Uterus (tissue), 4 donors: Measurements from ENCODE around the gene SIM1. TPM values are rescaled to one million over a fixed set of nuclear protein-coding genes. Genes with fewer than 3 reads are reported as not detected.

Source experiments
- DNase-seq, 2 donors: peaks; one replicate each; pipeline ENCODE4 v3.0.0-alpha.2; 2019 to 2020
- H3K27ac ChIP-seq, 2 donors: fragments of 200-600 bp; sonication (generic); 1 replicate in 1 of 2; 2 replicates in 1 of 2; pipeline ENCODE4 v1.5.1; 2016 to 2018
- H3K27me3 ChIP-seq, 2 donors: fragments of 200-600 bp; sonication (generic); one replicate each; pipeline ENCODE4 v1.5.1; 2018 to 2019; ENCODE audit warnings: control low read depth in 1 of 2
- H3K36me3 ChIP-seq, 2 donors: fragments of 200-600 bp; sonication (generic); one replicate each; pipeline ENCODE4 v1.5.1; 2019; ENCODE audit warnings: control low read depth in 1 of 2
- H3K4me1 ChIP-seq, 2 donors: fragments of 200-600 bp; sonication (generic); one replicate each; pipeline ENCODE4 v1.5.1; 2018 to 2019; ENCODE audit warnings: control low read depth in 1 of 2
- H3K4me3 ChIP-seq, 2 donors: fragments of 200-600 bp; sonication (generic); 1 replicate in 1 of 2; 2 replicates in 1 of 2; pipeline ENCODE4 v1.5.1; 2018 to 2019; ENCODE audit warnings: mild to moderate bottlenecking in 1 of 2
- H3K9me3 ChIP-seq, 2 donors: fragments of 200-600 bp; sonication (generic); one replicate each; pipeline ENCODE4 v1.5.1; 2019; ENCODE audit warnings: control low read depth in 1 of 2
- POLR2A ChIP-seq, 2 donors: fragments of 450-650 bp; IDR thresholded peaks; one replicate each; pipeline ENCODE4 v1.6.1; 2016; ENCODE audit warnings: antibody characterized with exemption in 2 of 2, mild to moderate bottlenecking in 1 of 2, moderate library complexity in 1 of 2
- intact Hi-C: fragments of 100-400 bp; cut with DNase I; formaldehyde crosslinking; loops from one replicate; pipeline ENCODE4 v1.15.1; 2023; ENCODE audit warnings: low total_unique reads
- total RNA-seq, 4 donors: library from RNA; depleted of rRNA in 3 of 4; stranded (reverse); fragments of >200 nt in 3 of 4; gene quantifications; one replicate each; pipeline versions ENCODE4 v1.1.0 to v1.2.4, GENCODE V29; 2014 to 2023
- TF ChIP-seq, protein P1 (sequence below), 4 experiments: fragments of 200-600 bp in 2 of 4; fragments of 450-650 bp in 2 of 4; sonication (generic) in 2 of 4; IDR thresholded peaks; one replicate each; pipeline ENCODE4 v1.5.1; 2016 to 2019; ENCODE audit warnings: antibody characterized with exemption in 4 of 4, mild to moderate bottlenecking in 2 of 4, moderate library complexity in 1 of 4
- donor health status: DM: yes; HTN: yes; CAD: no.

SIM1 gene
- total RNA-seq, 4 donors from 2014 or later, result under 0.01 TPM; not detected in 3

DNA sequence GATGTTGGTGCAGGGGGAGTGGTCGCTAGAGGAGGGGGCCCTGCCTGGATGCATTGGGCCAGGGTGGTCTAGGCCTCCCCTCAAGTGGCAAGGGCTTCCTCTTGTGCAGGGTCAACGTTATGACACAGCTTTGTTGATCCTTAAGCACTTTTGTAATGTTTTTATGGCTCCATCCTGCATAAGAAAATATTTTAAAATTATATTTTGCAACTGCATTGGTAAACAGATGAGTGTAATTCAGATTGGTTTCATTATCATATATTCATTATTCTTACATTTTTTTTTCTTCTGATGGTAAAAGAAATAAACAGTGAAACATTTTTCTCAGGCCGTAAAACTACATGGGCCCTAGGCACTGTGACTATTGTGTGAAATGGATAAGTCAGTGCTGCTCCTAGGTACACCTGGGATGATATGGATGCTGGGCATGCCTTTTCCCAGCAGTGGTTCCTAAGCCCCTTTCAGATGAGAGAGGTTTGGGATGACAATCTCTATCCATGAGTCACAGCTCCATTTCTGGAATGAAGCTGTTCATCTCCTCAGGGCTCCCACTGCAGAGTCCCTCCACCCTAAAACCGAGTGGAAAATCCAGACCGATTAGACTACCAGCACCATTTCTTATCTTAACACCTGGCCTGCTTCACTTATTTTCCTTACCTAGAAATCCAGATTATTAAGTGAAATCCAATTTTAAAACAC is 5.8 kb upstream of the SIM1 start:
- TF ChIP-seq POLR2A (IDR thresholded peaks at IDR 0.05), result no peak
- TF ChIP-seq, protein P1, sequence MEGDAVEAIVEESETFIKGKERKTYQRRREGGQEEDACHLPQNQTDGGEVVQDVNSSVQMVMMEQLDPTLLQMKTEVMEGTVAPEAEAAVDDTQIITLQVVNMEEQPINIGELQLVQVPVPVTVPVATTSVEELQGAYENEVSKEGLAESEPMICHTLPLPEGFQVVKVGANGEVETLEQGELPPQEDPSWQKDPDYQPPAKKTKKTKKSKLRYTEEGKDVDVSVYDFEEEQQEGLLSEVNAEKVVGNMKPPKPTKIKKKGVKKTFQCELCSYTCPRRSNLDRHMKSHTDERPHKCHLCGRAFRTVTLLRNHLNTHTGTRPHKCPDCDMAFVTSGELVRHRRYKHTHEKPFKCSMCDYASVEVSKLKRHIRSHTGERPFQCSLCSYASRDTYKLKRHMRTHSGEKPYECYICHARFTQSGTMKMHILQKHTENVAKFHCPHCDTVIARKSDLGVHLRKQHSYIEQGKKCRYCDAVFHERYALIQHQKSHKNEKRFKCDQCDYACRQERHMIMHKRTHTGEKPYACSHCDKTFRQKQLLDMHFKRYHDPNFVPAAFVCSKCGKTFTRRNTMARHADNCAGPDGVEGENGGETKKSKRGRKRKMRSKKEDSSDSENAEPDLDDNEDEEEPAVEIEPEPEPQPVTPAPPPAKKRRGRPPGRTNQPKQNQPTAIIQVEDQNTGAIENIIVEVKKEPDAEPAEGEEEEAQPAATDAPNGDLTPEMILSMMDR (IDR thresholded peaks at IDR 0.05), result no peak
- intact Hi-C loops, result no loop called here
- peaks cover 0 to 43% of the 10 kb centered on the region in 2 donors for H3K27me3 ChIP-seq

DNA sequence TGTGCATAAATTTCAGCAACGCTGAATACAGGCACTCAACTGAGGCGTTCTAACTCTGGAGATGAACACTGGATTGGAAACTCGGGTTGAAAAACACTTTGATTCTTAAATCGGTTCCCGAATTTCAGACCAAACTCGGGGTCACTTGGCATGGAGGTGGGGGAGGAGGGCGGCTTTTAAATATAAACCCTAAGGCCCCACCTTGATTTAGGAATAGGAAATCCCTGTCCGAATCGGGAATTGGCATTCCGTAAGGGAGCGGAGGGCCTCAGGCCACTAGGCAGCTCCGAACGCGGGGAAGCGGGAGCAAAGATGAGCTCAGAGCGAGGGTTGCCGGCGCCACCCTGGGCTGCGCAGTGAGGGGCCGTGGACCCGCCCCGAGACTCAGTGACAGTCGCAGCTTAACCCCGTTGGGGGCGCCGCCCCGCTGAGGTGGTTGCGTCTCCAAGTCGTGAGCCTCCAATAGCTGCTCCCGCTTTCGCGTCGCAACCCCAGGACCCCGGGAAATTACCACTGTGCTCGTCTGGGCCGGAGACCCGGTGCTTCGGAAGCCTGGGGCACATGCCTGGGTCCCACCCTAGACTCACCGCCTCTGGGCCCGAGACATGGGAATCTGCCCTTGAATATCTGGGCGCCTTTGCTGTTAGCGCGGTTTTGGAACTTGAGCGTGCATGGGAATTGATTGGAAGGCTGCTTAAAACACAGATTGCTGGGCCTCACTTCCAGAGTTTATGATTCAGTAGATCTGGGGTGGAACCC is 4.6 kb upstream of the SIM1 start:
- intact Hi-C loops, result no loop called here
- H3K4me1 ChIP-seq, result no peaks in the 10 kb centered on the region
- TF ChIP-seq, protein P1 (IDR thresholded peaks at IDR 0.05), result no peak
- TF ChIP-seq POLR2A (IDR thresholded peaks at IDR 0.05), result no peak
- no peak overlapping the region for H3K27ac ChIP-seq
- no peaks in the 10 kb centered on the region for H3K36me3 ChIP-seq
- DNase-seq, result no peak
- peaks cover 0 to 54% of the 10 kb centered on the region in 2 donors for H3K27me3 ChIP-seq
- no peak overlapping the region for H3K4me3 ChIP-seq
- H3K9me3 ChIP-seq, result no peaks in the 10 kb centered on the region

More for the DNA sequence above, 5.8 kb upstream of the SIM1 start:
- DNase-seq, result no peak
- Histone ChIP-seq H3K4me3 (no peak overlapping the region), H3K36me3 (no peaks in the 10 kb centered on the region), H3K9me3 (no peaks in the 10 kb centered on the region), H3K4me1 (no peaks in the 10 kb centered on the region), H3K27ac (no peak overlapping the region)

DNA sequence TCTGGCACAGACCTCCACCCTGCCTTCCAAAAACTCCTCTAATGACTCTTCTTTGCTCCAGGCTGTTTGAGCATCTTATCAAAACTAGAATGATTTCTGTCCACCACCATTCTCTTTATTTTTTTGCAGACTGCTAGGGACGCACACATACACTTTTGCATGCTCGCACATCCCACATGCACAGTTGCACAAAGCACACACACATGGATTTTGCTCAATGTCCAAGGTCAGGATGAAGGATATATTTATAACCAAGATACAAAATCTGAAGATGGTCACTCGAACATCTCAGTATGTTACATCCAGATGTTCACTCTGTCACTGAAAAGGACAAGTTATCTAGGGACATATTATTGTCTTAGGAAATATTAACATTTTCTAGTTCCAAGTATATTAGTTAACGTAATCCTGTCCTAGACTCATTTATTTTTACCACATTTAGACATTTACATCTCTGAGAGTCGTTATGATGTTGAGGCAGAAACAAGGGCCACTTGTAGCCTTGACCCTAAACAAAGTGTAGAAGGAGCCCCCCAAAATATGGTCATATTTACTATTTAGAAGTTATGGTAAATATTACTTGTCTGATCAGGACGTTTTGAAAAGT is 3.4 kb upstream of the SIM1 start:
- H3K36me3 ChIP-seq, result no peaks in the 10 kb centered on the region
- no peak overlapping the region for H3K27ac ChIP-seq
- H3K4me1 ChIP-seq, result no peaks in the 10 kb centered on the region
- peaks cover 0 to 66% of the 10 kb centered on the region in 2 donors for H3K27me3 ChIP-seq
- intact Hi-C loops, result no loop called here
- TF ChIP-seq, protein P1 (IDR thresholded peaks at IDR 0.05), result no peak
- TF ChIP-seq POLR2A (IDR thresholded peaks at IDR 0.05), result no peak
- H3K4me3 ChIP-seq, result no peak overlapping the region
- DNase-seq, result no peak
- H3K9me3 ChIP-seq, result no peaks in the 10 kb centered on the region

DNA sequence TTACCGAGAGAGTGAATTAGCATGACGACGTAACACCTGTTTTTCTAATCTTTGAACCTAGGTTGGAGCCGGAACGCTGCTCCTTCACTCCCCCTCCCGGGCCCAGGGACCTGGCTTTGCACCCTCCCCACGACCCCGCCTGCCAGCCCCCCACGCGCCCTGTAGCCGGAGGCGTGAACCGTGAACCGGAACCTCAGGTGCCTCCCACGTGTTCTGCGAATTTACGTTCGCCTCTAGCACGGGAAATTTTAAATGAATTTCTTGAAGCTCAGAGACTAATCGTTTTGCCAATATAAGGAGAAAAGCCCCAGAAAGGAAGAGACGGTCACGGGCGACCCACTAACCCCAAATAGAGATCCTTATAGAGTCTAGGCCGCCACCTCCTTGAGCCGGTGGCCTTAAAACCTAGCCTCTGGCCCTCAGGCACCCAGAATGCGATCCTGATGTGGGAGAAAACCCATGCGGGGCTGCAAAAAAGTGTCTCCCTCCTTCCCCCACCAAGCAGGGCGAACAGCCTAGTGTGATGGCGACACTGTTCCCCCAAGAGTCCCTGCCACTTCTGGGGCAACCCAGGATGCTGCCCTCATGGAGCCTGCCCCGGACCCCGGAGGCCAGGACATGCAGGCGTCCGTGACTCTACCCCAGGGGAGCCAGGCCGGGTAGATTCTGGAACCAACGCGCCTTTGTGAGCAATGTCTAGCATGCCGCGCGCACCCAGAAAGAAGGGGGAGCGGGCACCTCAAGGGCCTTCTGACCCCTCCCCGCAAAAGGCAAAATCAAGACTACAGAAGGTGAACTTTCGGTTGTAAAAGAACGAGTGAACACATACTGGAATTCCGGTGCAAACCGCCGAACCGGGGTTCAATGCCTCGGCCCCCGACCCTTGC is 2.7 kb upstream of the SIM1 start:
- Histone ChIP-seq H3K36me3 (no peaks in the 10 kb centered on the region), H3K9me3 (no peaks in the 10 kb centered on the region), H3K4me3 (no peak overlapping the region), H3K27ac (no peak overlapping the region), H3K4me1 (no peaks in the 10 kb centered on the region), H3K27me3 (peaks cover 2 to 73% of the 10 kb centered on the region in 2 donors)
- DNase-seq, result no peak
- intact Hi-C loops, result no loop called here
- TF ChIP-seq, protein P1 (IDR thresholded peaks at IDR 0.05), result no peak
- TF ChIP-seq POLR2A (IDR thresholded peaks at IDR 0.05), result no peak
